PFSK-1 (cell line): ENCODE data around the gene FBH1.

Experiments
- FOXP2 ChIP-seq: optimal IDR thresholded peaks from 2 replicates; pipeline ENCODE3; 2011; ENCODE audit warnings: borderline replicate concordance, control low read depth, inconsistent platforms; ENCODE audit not compliant: insufficient read depth; ENCODE audit errors: extremely low read length, extremely low read depth
- POLR2AphosphoS5 ChIP-seq: IDR thresholded peaks from 2 replicates; pipeline ENCODE4 v1.6.1; 2012; ENCODE audit warnings: low read depth, mild to moderate bottlenecking, control low read depth, low read length, moderate library complexity
- REST ChIP-seq, 2 experiments: IDR thresholded peaks; 2 replicates each; pipeline versions ENCODE4 v1.6.1 to v1.8.0; 2011 to 2012; ENCODE audit warnings: low read depth in 2 of 2, low read length in 2 of 2, control low read depth in 1 of 2, inconsistent platforms in 1 of 2, mild to moderate bottlenecking in 1 of 2, moderate library complexity in 1 of 2; ENCODE audit not compliant: insufficient read depth in 1 of 2
- SIN3A ChIP-seq: IDR thresholded peaks from 2 replicates; pipeline ENCODE4 v1.6.1; 2012; ENCODE audit warnings: mild to moderate bottlenecking, low read length, moderate library complexity, borderline replicate concordance; ENCODE audit not compliant: insufficient read depth
- TAF1 ChIP-seq: IDR thresholded peaks from 2 replicates; pipeline ENCODE4 v1.6.1; 2012; ENCODE audit warnings: low read length, control low read depth, borderline replicate concordance; ENCODE audit not compliant: insufficient read depth

FBH1 gene

GRCh38 chr10:5944389-5945189 lies 54.5 kb downstream of the FBH1 start:
- TF ChIP-seq FOXP2: no peak
- TF ChIP-seq SIN3A: no peak
- TF ChIP-seq REST (IDR thresholded peaks at IDR 0.05; ENCODE audit: insufficient read depth in 1 of 2, low read depth in 2 of 2, low read length in 2 of 2): no peak

GRCh38 chr10:5945190-5945509 lies 55.1 kb downstream of the FBH1 start:
- no peak for TF ChIP-seq SIN3A
- no peak for TF ChIP-seq FOXP2
- no peak for TF ChIP-seq TAF1
- TF ChIP-seq POLR2AphosphoS5: no peak
- no peak for TF ChIP-seq REST (IDR thresholded peaks at IDR 0.05; ENCODE audit: insufficient read depth in 1 of 2, low read depth in 2 of 2, low read length in 2 of 2)

- TF ChIP-seq REST (IDR thresholded peaks at IDR 0.05; ENCODE audit: insufficient read depth in 1 of 2, low read depth in 2 of 2, low read length in 2 of 2): no peak
- TF ChIP-seq FOXP2: peak; percentile 68
- no peak for TF ChIP-seq SIN3A
These were observed 55.7 kb downstream of the FBH1 start for GRCh38 chr10:5945561-5946418.

- TF ChIP-seq SIN3A: no peak
These were observed 56.7 kb downstream of the FBH1 start for GRCh38 chr10:5946786-5947185.

- TF ChIP-seq FOXP2 (no peak), POLR2AphosphoS5 (no peak), TAF1 (no peak), REST (IDR thresholded peaks at IDR 0.05; ENCODE audit: insufficient read depth in 1 of 2, low read depth in 2 of 2, low read length in 2 of 2) (no peak), SIN3A (no peak)
These were observed 57.6 kb downstream of the FBH1 start for GRCh38 chr10:5947471-5948207.
